Activated naive CD4-positive, alpha-beta T cell (primary cell): ENCODE results near the gene ZW10.

Experiments used
- DNase-seq, 4 experiments: peaks; one replicate each; lab custom pipeline; 2025; lab: John Stamatoyannopoulos, UW

Gene ZW10

DNA sequence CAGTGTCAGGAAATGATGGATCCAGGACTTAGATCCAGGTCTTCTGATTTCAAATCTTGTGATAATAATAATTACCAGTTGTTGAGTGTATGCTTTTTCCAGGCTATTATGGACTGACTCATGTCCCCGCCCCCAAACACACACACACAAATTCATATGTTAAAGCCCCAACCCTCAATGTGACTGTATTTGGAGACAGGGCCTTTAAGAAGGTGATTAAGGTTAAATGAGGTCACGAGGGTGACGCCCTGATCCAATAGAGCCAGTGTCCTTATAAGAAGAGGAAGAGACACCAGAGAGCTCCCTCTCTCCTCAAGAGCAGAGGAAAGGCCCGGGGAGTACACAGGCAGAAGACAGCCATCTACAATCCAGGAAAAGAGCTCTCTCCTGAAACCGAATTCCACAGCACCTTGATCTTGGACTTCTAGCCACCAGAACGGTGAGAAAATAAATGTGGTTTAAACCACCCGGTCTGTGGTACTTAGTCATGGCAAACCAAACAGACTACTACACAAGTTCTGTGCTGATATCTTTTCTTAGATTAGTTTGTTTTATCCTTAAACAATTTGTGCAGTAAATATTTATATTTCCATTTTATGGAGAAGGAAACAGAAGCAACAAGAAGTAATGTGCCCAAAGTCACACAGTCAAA is 75.6 kb downstream of the ZW10 start:
- DNase-seq: no peak

DNA sequence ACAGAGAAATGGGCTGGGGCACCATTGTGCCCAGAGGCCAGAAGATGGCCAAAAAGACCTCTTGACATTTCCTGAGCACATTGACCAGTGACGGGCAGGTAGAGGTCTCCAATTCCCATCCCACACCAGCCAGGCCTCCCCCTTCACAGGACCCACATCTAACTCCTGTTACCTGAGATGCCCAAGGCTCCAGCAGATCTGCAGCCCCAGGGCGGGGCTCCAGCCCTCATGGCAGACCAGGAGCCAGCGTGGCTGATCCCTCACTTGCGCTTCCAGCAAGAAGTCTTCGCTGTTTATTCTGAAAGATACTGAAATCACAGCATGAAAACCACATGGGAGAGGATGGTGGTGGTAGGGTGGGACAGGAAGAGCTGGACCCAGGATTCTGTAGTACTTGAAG is 76.4 kb downstream of the ZW10 start:
- no peak for DNase-seq

DNA sequence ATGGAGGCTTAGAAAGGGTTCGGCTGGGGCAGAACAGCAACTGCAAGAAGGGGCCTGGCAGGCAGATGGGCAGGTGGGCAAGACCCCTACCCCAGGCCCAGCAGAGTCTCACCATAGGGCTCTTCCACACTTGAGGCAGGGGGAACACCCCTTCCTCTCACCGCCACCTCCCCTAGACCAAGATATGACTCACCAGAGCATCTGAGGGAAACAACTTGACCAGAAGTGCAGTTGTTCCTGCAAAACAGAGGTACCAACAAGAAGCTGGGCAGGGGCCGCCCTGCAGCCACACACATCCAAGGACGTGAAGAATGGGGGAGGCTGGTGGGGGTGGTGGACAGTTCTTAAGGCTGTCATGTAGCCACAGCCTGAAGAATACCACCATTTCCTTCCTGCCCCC is 78.3 kb downstream of the ZW10 start:
- DNase-seq: no peak

DNA sequence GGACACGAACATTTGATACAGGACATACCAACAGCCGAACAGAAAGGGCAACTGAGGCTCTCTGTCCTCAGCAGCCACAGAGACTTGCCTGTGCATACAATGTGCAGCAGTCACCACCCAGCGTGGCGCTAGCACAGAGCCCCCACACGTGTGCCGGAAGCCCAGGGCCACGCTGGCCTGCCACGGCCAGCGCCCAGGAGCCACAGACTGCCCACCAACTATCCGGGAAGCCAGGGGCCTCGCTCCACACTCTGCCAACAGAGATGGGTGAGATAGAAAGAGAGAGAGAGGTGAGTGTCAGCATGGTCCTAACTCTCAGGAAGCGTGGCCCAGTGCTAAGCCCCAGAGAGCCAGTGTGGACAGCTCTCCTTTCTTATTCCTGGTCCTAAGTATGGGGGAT is 79.1 kb downstream of the ZW10 start:
- DNase-seq: no peak

DNA sequence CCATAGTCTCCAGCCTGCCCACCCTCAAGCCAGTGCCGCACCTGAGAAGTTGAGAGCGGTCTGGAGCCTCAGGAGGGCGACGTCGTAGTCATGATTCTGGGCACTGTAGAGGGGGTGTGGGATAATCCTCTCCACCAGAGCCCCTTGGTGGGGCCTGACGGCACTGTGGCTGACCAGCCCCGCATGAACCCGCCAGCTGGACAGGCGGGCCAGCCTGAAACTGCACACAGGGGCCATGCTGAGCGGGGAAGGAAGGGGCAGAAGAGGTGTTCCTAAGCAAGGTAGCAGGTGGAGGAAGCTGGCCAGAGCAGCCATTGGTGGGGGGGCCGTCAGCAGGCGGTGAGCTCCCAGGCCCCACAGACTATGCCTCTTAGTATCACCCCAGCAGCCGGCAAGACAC is 80.5 kb downstream of the ZW10 start:
- DNase-seq: no peak

DNA sequence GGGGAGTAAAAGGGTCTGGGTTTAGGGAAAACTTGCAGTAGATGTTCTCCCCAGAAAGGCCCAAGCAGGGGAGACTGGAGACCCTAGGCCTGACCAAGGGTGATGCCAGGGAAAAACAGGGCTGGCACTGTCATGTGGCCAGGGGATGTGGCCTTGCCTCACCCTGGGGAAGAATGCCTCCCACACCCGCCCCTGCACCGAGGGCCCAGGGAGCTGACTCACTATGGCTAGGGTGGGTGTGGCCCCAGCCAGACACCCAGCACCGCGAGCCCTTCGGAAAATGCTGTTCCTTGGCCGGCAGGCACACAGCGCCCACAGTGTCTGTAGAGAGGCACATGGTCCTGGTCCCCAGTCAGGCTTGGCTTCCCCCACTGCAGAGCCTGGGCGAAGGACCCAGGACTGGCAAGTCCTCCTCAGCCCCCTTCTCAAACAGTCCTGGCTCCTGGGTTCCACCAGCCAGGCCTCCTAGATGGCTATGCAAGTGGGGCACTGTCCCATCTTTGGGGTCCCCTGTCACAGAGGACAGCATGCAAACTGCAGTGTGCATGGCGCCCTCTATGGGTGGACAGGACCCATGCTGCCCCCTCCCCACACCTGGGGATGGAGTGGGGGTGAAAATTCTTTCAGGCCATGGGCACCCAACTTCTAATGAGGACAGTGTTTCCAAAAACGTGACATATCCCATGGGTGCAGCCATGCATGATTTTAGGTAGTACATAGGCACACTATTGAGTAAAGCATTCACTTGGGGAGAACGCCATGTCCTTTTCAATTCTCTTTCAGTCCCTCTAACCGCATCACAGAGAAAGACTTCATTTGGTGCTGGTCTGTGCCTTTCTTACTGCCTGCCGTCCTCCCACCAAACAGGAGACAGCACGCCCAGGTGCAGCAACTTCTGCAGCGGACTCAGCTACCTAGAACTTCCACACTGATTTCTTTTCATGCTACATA is 82.6 kb downstream of the ZW10 start:
- DNase-seq: no peak

DNA sequence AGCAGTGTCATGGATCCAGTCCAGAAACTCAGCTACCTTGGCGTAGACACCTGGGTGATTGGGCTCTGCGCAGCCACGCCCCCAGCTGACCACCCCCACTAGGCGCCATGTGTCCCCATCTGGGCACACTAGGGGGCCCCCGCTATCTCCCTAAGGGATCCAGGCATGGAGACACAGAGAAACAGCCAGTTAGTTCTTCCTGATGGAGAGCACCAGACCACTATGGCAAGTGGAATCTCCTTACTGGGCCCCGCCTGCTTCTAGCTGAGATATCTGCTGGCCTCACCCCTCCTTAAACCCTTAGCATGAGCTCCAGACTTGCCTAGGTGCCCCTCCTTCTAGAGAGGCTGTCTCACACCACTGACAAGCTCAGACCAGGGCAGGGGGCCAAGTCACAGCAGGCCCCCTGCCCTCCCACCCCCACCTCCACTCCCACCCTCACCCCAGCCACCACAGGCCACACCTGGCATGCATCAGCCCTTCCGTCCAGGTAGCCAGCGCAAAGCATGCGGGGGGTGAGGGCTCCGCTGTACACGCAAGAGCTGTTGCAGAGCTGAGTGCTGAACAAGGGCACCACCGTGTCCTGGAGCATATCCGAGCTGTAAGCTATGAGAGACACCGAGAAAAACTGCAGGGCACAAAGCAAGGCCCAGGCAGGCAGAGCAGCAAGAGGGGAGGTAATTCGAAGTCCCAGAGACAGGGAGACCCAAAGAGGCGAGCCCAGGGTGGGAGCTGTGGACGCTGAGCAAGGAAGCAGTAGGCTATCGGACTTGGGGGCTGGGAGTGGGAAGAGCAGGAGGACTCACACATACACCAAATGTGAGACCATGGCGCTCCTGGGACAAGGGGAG is 83.5 kb downstream of the ZW10 start:
- no peak for DNase-seq

DNA sequence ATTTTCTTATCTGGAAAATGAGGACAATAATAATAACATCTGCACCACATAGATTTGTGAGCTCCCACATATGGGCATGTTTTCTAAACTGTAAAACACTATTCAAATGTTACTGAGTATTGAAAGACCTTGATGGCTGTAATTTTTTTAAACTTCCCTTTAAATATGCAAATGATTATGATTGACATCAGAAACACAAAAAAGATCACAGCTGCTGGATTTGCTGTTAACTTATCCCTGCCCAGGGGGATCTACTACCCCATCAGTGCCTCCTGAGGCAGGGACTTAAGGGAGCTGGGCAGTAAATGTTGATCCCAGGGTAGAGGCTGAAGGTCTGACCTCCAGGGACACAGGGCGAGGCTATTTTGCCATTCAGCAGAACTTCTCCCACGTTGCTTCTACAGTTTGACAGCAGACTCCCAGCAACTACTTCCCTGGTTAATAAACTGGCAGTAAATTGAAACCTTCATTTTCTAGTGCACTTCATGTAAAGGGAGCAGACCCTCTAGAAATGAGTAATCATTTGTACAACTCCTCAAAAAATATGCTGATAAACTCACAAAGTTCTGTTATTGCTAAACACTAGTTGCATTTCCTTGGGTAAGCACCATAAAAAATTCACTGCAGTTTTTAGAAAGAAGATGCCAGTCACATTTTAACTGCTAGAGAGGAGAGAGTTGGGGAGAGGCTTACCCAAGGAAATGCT is 87.7 kb downstream of the ZW10 start:
- no peak for DNase-seq

DNA sequence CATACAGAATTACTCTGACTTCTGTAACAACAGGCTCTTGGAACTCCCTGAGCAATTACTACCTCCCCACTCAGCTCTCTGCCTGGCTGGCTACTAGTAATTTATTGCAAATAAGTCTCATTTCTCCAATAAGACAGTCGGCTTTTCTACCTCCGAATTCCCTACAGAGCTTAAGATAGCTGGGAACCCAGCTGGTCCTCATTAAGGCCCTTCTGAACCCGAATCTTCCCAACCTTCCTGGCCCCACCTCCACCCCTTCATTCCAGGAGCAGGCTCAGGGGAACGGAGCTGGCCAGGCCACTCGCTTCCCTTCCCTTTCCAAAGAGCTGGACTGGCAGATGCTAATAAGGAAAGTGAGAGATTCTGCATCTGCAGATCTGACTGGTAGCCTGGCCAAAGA is 89.0 kb downstream of the ZW10 start:
- DNase-seq: no peak

DNA sequence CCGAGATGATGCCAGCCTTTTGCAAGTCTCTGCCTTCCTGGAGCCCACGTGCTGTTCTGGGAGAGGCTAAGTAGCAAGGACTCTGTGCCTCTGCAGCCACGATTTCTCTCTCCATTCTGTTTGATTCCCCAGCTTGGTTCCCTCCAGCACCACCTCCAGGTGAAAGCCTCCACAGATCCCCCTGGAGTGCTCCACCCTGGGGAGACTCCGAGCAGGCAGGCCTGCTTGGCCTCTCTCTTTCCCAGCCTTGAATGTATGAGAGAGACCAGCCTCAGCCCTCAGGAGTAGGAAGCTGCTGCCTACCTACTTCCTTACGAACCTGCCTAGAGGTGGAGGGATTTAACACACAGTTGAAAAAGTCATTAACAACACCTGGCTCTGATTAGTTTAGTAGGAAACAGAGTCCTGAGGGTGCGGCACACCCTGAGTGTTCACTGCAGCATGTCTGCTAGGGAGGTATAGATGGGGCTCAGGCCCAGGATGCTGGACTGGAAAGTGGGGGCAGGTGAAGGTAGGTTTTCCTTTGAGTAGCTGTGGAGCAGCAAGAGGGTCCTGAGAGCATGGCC is 89.9 kb downstream of the ZW10 start:
- DNase-seq: no peak
